ENCODE results near the gene ZDHHC20. TPM values are rescaled to one million over a fixed set of nuclear protein-coding genes. Genes with fewer than 3 reads are reported as not detected.

ZDHHC20 gene
- total and polyA plus RNA-seq, 2 experiments from 2014 or later: 25.2 to 132 TPM

DNA sequence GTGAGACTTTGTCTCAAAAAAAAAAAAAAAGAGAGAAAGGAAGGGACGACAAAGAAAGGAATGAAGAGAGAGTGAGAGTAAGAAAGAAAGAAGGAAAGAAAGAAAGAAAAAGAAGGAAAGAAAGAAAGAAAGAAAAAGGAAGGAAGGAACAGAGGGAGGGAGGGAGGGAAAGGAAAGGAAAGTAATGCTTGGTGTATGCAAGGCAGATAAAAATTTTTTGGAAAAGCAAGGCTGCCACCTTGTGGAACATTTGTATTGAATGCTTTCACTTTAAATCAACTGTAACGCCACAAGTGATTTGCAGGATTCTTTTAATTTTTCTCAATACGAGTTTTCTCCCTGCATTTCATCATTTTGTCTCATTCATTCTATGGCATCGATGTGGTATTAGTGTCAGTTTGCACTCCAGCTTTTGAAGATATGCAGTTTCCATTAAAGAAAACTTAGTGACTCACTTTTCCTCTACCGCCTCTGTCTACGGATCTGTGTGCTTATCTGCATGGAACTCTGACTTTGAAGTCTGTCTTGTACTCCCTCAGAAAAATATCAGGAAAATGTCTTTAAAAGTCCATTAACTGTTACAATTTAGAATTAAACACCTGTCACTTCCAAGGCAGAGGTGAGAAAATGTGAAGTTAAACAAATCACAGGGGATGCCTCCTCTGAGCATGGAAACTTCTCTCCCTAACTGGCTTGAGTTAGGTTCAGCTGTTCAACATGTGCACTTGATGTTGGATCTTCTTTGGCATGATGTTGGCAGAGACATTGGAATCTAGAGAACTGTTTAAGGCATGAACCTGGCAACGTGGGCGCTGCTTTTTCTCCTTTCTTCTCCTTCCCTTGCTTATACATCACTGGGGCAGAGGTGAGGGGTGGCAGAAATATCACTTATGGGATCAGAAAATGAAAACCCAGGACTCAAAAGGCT lies 20.0 kb upstream of the ZDHHC20 start:
- 33% methylated on average over 7 of the region's 8 CpGs for WGBS (ENCODE audit: low lambda C conversion rate, missing lambda C conversion rate)
- DNase-seq (ENCODE audit: low spot score): peak; percentile 76
- H3K36me3 ChIP-seq (replicated peaks; ENCODE audit: insufficient read depth, low read depth): no peaks in the 10 kb centered on the region
- H3K4me2 ChIP-seq: peak overlapping the region; percentile 65
- peaks cover 3% of the 10 kb centered on the region for H3K4me1 ChIP-seq (ENCODE audit: insufficient read depth)
- H4K20me1 ChIP-seq (ENCODE audit: insufficient read depth, poor library complexity, severe bottlenecking): no peaks in the 10 kb centered on the region
- peak overlapping the region; percentile 2 for H2AFZ ChIP-seq
- H3K27me3 ChIP-seq: no peaks in the 10 kb centered on the region
- no peak overlapping the region for H3K27ac ChIP-seq
- no peaks in the 10 kb centered on the region for H3K9me2 ChIP-seq (replicated peaks; ENCODE audit: insufficient read depth)
- no peaks in the 10 kb centered on the region for H3K9me3 ChIP-seq (ENCODE audit: low read depth)
- H3K79me2 ChIP-seq: no peaks in the 10 kb centered on the region
- no peak for TF ChIP-seq EZH2 (IDR thresholded peaks at IDR 0.05; ENCODE audit: borderline replicate concordance)
- TF ChIP-seq, protein P1, sequence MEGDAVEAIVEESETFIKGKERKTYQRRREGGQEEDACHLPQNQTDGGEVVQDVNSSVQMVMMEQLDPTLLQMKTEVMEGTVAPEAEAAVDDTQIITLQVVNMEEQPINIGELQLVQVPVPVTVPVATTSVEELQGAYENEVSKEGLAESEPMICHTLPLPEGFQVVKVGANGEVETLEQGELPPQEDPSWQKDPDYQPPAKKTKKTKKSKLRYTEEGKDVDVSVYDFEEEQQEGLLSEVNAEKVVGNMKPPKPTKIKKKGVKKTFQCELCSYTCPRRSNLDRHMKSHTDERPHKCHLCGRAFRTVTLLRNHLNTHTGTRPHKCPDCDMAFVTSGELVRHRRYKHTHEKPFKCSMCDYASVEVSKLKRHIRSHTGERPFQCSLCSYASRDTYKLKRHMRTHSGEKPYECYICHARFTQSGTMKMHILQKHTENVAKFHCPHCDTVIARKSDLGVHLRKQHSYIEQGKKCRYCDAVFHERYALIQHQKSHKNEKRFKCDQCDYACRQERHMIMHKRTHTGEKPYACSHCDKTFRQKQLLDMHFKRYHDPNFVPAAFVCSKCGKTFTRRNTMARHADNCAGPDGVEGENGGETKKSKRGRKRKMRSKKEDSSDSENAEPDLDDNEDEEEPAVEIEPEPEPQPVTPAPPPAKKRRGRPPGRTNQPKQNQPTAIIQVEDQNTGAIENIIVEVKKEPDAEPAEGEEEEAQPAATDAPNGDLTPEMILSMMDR (IDR thresholded peaks at IDR 0.05; ENCODE audit: poor library complexity): peak; percentile 83
- H3K4me3 ChIP-seq: no peak overlapping the region

DNA sequence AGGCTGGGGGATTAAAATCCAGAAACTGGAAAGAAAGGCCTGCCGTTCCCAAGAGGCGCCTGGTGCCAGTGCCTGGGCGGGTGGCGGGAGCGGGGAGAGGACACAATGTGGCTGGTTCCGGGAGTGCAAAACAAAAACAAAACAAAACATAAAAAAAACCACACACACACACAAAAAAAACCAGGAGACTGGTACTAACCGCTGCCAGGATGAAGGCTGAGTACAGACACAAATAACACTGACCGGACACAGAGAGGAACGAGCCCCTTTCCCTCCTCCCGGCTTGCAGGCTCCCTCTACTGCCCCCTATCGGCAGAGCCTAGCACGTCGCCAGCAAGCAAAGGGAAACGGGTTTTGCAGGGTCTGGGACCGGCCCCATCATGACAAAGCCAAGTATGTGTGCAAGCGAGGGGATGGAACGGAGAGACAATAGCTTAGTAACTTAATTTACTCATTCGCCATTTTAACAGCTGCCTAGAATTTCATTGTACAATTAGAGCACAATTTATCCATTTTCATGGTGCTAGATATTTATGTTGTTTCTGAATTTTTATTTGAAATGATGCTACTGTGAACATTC lies 17.9 kb upstream of the ZDHHC20 start:
- Histone ChIP-seq H3K36me3 (replicated peaks; ENCODE audit: insufficient read depth, low read depth) (no peaks in the 10 kb centered on the region), H3K9me2 (replicated peaks; ENCODE audit: insufficient read depth) (no peaks in the 10 kb centered on the region), H3K4me2 (peak overlapping the region; percentile 67), H3K27ac (no peak overlapping the region), H4K20me1 (ENCODE audit: insufficient read depth, poor library complexity, severe bottlenecking) (no peaks in the 10 kb centered on the region), H3K4me1 (ENCODE audit: insufficient read depth) (peaks cover 3% of the 10 kb centered on the region), H3K79me2 (no peaks in the 10 kb centered on the region), H3K9me3 (ENCODE audit: low read depth) (no peaks in the 10 kb centered on the region), H3K4me3 (peak overlapping the region; percentile 13), H2AFZ (peak overlapping the region; percentile 65), H3K27me3 (no peaks in the 10 kb centered on the region)
- peak; percentile 90 for DNase-seq (ENCODE audit: low spot score)
- TF ChIP-seq, protein P1 (IDR thresholded peaks at IDR 0.05; ENCODE audit: poor library complexity): peak; percentile 97
- no peak for TF ChIP-seq EZH2phosphoT487 (IDR thresholded peaks at IDR 0.05; ENCODE audit: low read depth, severe bottlenecking, unreplicated experiment)
- 21% methylated on average over 18 of the region's 18 CpGs for WGBS (ENCODE audit: low lambda C conversion rate, missing lambda C conversion rate)

DNA sequence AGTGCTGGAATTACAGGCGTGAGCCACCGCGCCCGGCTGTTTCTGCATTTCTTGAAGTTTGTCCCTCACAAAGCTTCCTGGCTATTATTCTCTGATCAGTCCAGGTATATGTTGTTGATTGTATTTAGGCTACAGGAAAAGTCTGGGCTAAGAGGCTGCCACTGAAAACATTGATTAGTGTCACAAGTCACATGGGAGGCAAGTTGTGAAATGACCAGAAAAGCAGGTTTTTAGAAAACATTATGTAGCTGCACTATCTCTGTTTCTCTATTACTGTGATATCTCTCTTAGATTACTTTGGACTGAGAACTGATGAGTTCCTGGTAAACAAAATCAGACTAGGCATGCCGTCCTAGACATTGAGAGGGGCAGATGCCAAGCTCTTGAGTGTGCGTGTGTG lies 16.0 kb upstream of the ZDHHC20 start:
- H3K4me2 ChIP-seq: no peak overlapping the region
- H3K27ac ChIP-seq: peak overlapping the region; percentile 34
- no peaks in the 10 kb centered on the region for H3K27me3 ChIP-seq
- H3K36me3 ChIP-seq (replicated peaks; ENCODE audit: insufficient read depth, low read depth): no peaks in the 10 kb centered on the region
- H3K4me1 ChIP-seq (ENCODE audit: insufficient read depth): peaks cover 3% of the 10 kb centered on the region
- H4K20me1 ChIP-seq (ENCODE audit: insufficient read depth, poor library complexity, severe bottlenecking): no peaks in the 10 kb centered on the region
- no peaks in the 10 kb centered on the region for H3K9me3 ChIP-seq (ENCODE audit: low read depth)
- TF ChIP-seq, protein P1 (IDR thresholded peaks at IDR 0.05; ENCODE audit: poor library complexity): no peak
- WGBS (ENCODE audit: low lambda C conversion rate, missing lambda C conversion rate): 66% methylated on average over 6 of the region's 6 CpGs
- H3K4me3 ChIP-seq: no peak overlapping the region
- no peak for DNase-seq (ENCODE audit: low spot score)
- H2AFZ ChIP-seq: no peak overlapping the region
- no peaks in the 10 kb centered on the region for H3K9me2 ChIP-seq (replicated peaks; ENCODE audit: insufficient read depth)
- no peaks in the 10 kb centered on the region for H3K79me2 ChIP-seq
